Cortex of kidney (tissue), 1 donor: ENCODE data around the gene APEH.
"Not testable (repeated sequence)": the region's sequence is repeated elsewhere in the genome, so short reads cannot be mapped to it uniquely, and the experiment has no call there.

Experiments
- DNase-seq: peaks from one replicate; lab custom pipeline; 2025; lab: John Stamatoyannopoulos, UW

APEH gene

DNA sequence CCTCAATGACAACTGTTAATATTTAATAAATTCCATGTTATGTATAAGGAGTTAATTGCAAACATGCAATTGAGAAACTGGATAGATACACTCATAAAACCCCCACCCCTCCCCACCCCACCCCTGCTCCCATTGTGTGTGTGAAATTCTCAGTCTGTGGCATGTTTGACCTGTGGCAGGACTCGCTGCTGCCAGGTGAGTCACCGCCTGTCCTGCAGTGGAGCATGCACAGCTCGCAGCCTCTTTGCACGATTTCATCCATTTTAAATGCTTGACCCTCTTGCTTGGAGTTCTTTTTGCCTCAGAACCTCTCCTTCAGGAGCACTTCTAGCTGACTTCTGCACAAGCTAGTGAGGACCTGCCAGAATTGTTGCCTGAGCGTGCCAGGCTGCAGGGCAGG is 5.3 kb upstream of the APEH start:
- DNase-seq = no peak

DNA sequence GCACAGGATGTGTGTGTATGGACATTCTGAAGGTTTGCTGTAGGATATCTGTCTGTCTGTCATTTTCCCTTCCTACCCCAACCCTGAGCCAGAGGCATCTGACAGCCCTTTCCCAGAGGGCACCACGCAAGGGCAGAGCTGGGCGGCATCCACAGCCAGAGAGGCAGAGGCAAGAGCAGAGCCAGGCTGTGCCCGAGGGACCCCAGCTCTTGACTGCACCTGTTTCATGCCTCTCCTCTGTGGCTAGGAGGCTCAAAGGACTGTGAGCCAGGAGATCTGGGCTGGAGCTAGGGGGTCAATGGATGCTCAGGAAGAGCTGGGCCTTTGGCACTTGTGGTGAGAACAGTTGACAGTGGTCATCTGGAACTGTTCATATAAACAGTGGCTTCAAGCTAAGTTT is 4.8 kb upstream of the APEH start:
- DNase-seq = no peak

DNA sequence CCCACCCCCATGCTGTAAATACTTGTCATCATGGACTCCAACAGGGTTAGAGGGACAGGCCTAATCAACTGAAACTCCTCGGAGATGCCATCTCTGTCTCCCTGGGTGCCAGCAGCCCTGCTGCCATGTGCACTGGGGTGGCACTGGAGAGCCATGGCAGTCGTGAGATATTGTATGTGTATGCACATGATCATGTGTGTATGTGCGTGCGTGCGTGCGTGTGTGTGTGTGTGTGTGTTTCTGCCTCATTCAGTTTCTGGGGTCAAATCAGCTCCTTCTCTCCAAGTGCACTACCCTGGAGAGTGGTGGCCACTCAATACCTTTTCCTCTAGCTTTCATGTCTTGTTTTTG is 3.2 kb upstream of the APEH start:
- no peak for DNase-seq

- DNase-seq = no peak
Measured at GRCh38 chr3:49671291-49672288, 2.6 kb upstream of the APEH start.

DNA sequence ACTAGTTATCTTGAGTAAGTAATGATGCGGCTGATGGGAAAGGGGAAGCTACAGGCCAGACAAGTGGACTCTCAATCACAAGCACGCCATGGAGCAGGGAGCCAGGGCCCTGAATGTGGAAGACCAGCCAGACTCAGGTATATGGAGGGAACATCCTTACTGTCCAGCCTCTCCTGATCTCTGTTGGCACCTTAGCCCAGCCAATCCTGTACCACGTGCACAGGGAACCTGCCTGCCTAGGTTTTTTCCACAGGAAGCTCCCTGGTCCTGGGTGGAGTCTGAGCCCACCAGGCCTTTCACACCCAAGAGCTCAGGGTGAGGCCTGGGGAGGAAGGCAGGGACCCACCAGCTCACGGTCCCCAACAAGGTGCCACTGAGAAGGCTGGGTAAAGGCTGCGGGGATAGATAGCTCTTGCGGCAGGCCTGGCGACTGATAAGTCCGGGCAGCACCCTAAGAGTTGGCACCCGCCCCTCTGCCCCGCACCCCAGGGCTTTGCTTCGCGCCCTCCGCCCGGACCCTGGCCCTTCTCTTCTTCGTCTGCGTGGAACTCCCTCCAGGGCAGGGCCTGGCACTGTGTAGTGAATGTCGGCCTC is 933 bp upstream of the APEH start:
- DNase-seq = no peak

DNA sequence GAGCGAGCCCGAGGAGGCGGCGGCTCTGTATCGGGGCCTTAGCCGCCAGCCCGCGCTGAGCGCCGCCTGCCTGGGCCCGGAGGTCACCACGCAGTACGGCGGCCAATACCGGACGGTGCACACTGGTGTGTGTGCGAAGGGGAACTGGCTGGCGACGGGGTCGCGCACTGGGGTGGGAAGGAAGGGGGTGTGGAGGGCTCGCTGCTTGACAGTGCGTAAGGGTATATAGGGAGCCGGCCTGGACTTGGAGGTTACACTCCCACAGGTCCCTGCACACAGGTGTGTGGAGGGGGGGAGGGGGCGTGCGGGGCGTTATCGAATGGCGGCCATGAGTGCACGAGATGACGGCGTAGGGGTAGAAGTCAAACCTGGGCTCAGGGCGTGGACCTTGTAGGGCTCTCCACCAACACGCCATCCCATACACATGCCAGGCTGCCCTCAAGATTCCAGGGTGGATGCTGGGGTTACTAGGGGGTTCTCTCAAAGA is 389 bp downstream of the APEH start:
- no peak for DNase-seq

GRCh38 chr3:49675912-49676311 is 1.8 kb downstream of the APEH start:
- DNase-seq = no peak

- DNase-seq = no peak
Measured at GRCh38 chr3:49680493-49681231, 6.5 kb downstream of the APEH start.

GRCh38 chr3:49681232-49681522 is 7.0 kb downstream of the APEH start:
- no peak for DNase-seq

DNA sequence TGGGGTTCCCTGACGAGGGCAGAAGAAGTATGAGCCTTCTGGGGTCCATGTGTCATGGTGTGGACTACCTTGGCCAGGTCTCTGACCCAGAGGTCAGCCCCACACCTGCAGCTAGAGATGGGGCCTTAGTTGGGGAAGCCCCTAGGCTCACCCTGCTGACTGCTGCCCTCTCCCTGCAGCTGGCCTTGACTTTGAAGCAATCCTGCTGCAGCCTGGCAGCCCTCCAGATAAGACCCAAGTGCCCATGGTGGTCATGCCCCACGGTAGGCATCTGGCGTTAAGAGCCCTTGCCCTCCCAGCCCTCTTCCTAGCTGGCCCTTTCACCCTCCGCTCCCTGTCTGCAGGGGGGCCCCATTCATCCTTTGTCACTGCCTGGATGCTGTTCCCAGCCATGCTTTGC is 7.4 kb downstream of the APEH start:
- DNase-seq = no peak

DNA sequence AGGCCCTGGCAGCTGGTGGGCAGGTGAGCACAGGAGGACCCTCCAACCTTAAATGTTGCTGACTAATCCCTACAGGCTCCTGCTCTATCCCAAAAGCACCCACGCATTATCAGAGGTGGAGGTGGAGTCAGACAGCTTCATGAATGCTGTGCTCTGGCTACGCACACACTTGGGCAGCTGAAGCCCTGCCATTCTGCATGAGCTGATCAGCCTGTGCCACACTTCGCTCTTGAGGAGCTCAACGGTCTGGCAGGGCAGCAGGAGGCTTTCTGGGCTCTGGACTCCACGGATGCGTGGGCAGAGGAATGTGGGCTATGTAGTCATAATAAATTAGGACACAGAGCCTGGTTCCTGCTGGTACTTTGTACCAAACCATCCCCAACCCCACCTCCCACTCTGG is 9.0 kb downstream of the APEH start:
- no peak for DNase-seq

GRCh38 chr3:49684453-49684852 is 10.3 kb downstream of the APEH start:
- DNase-seq = not testable (repeated sequence)

DNA sequence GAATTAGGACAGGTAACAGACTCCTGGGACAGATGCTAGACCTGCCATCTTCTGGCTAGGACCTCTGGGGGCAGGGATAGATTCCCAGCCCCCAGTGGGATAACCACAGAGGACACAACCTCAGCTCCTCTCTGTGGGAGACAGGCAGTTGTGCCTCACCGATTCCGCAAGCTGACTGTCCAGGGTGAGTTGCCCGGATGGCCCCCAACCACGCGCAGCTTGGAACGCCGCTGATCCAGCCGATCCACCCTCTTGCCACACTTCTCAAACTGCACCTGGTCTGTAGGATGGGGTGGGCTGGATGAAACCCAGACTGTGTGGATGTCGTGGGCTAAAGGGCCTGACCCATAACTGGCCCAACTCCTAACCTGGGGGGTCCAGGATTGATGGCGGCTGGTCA is 11.0 kb downstream of the APEH start:
- not testable (repeated sequence) for DNase-seq

- DNase-seq = not testable (repeated sequence)
Measured at GRCh38 chr3:49685846-49686245, 11.7 kb downstream of the APEH start.

GRCh38 chr3:49686346-49686745 is 12.2 kb downstream of the APEH start:
- not testable (repeated sequence) for DNase-seq

DNA sequence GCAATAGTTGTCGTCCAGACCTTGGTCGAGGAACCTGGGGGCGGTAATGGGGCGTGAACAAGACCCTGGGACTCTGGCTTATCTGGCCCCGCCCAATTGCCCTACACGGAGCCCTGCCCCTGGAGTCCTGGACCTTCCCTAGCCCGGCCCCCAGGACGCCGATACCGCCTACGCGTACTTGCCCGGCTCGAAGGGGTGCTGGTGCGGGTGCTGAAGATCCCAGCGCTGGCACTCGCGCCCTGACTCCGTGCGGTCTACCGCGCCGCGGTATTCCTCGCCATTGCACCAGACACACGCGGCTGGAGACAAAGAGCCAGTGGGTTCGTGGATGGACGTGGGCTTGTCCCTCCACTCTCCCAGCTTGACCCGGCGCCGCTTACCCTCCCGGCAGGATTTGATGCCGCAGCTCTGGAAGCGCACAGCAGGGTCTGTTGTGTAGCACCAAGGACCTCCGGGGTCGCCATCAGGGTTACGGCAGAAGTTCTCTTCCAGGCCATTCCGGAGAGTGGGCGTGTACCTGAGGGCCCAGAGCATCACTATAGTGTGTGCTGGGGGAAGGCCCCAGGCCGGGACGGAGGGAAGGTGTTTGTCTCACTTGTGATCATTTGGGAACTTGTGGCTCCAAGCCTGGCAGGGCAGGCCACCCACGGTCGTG is 12.7 kb downstream of the APEH start:
- not testable (repeated sequence) for DNase-seq

GRCh38 chr3:49687424-49687795 is 13.3 kb downstream of the APEH start:
- DNase-seq = not testable (repeated sequence)

GRCh38 chr3:49688338-49689045 is 14.3 kb downstream of the APEH start:
- DNase-seq = not testable (repeated sequence)

DNA sequence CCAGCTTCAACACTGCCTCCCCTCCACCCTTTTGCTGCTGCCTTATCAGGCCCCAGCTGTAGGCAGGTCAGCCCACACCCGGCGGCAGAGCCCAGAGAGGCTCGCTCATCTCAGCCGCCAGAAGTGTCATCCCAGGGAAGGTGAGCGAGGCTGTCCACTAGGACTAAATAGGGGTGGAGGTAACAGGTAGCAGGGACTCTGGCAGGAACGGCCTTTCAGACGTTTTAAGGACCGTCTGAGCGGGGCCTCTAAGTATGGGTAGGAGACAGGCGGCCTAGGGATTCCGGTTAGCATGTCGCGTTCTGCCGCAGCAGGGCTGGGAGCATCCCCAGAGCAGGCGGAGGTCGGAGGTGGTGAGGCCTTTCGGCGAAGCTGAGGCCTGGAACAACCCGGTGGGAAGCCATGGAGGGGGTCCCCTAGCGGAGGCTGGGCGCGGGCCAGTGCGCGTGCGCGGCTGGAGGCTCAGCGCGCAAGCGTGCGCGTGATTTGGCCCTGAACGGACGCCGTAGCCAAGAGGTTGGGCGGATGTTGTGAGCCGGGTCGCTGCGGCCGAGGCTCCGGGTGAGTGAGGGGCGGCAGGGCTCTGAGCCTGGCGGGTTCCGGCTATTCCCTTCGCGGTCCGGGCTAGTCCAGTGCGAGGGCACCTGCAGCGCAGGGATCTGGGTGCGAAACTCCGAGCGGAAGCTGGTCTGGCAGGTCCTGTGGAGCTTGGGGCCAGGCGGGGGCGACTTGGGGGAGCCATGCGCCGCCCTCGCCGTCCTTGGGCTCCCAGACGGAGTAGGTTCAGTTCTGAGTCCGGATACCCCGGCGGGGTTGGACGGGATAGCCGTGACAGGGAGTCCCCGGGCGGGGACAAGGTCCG is 15.1 kb downstream of the APEH start, which contains the start of the genes MST1 and RNF123:
Gene MST1, minus strand, starts transcription at position 429 of the 862 bp plus-strand sequence. CDS start 783 bp downstream, outside the sequence.
Gene RNF123, plus strand, starts transcription at position 512 of the 862 bp plus-strand sequence. CDS start 1,609 bp downstream, outside the sequence.
- no peak for DNase-seq

DNA sequence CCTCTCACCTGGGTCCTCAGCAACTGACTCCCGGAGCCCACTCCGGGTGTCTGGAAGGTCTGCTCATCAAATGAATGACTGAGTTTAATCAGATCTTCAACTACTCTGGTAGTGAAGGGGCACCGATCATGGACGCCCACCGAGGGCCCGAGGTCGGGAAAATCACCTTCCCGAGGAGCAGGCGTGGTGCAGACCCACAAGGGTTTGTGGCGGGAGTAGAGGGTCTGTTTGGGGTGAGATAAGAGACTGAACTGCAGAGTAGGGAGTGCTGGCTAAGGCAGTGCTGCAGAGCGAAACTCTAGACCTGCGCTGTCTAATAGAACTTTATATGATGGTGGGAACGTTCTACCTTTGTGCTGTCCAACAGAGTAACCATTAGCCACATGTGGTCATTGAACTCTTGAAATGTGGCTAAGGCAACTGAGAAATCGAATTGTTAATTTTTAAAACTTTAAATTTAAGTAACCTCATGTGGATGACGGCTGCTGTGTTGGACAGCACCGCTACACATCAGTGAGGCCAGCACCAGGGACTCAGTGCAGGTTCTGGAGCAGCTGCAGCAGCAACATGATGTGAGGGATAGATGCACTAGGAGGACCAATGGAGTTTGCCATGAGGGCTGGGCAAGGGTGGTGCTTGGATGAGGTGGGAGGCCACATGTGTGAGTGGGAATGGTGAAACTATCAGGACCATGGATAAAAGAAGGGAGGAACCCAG is 15.9 kb downstream of the APEH start:
- not testable (repeated sequence) for DNase-seq
